Activated T-cell treated with anti-CD3 and anti-CD28 coated beads, Interleukin-2, amount 50 U/mL, for 4 hours (primary cell): Measurements from ENCODE around the gene THSD8. TPM values are rescaled to one million over a fixed set of nuclear protein-coding genes. Genes with fewer than 3 reads are reported as not detected.
"Not testable (repeated sequence)": the region's sequence is repeated elsewhere in the genome, so short reads cannot be mapped to it uniquely, and the experiment has no call there.

ENCODE experiments used
- ATAC-seq, 2 donors: fragments of 200-7000 bp; cut with Tn5 transposase; one replicate each; pipeline ENCODE4 v1.10.0; 2021
- DNase-seq: peaks from one replicate; pipeline ENCODE4 v3.0.0-alpha.2; 2020
- H3K27me3 Mint-ChIP-seq: one replicate; pipeline ENCODE4 v1.8.0; 2021; ENCODE audit warnings: low read depth, mixed read lengths
- H3K36me3 Mint-ChIP-seq: one replicate; pipeline ENCODE4 v1.8.0; 2022; ENCODE audit warnings: mixed read lengths; ENCODE audit not compliant: insufficient read depth
- H3K4me1 Mint-ChIP-seq: one replicate; pipeline ENCODE4 v1.8.0; 2021; ENCODE audit warnings: low read depth, mixed read lengths
- H3K4me3 Mint-ChIP-seq: one replicate; pipeline ENCODE4 v1.8.0; 2021; ENCODE audit warnings: mild to moderate bottlenecking, moderate library complexity, mixed read lengths
- H3K9me3 Mint-ChIP-seq: one replicate; pipeline ENCODE4 v1.8.0; 2021; ENCODE audit warnings: mixed read lengths
- total RNA-seq, 3 donors: library from RNA; stranded (reverse); gene quantifications; one replicate each; pipeline ENCODE4 v1.2.1, GENCODE V29; 2021

Gene THSD8
- total RNA-seq, 3 donors from 2014 or later, result 10.3 to 18.8 (median 12.6) TPM

GRCh38 chr19:12793290-12794195 is 8.3 kb upstream of the THSD8 start:
- Mint-ChIP-seq H3K27me3 (no peaks in the 10 kb centered on the region), H3K36me3 (peaks cover 5% of the 10 kb centered on the region), H3K9me3 (no peaks in the 10 kb centered on the region)

DNA sequence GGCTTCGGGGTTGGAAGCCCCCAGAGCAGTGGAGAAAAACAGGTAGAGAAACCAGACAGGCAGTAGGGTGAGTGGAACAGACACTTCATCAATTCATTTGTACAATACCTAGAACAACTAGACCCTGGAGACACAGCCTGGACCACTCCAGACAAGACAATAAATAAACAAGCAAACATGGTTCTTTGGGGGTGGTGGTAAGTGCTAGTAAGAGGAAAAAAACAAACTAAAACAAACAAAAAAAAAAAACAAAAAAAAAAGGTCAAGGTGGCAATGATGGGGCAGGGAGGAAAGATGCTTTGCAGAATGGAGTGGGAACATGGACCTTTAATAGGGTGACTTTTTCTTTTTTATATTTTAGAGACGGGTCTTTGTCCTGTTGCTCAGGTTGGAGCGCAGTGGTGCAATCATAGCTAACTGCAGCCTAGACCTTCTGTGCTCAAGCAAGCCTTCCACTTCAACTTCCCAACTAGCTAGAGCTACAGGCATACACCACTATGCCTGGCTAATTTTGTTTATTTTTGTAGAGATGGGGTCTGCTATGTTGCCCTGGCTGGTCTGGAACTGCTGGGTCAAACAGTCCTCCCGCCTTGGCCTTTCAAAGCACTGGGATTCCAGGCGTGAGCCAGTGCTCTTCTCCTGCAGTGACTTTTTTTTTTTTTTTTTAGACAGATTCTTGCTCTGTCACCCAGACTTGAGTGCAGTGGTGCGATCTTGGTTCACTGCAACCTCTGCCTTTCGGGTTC is 7.5 kb upstream of the THSD8 start:
- peak in 1 of 2 donors; percentile 0 for ATAC-seq
- DNase-seq, result no peak
- Mint-ChIP-seq H3K4me1 (peaks cover 33% of the 10 kb centered on the region), H3K4me3 (peak overlapping the region; percentile 78), H3K27me3 (no peaks in the 10 kb centered on the region), H3K9me3 (no peaks in the 10 kb centered on the region), H3K36me3 (peaks cover 5% of the 10 kb centered on the region)

More at GRCh38 chr19:12793290-12794195, 8.3 kb upstream of the THSD8 start:
- H3K4me1 Mint-ChIP-seq, result peaks cover 41% of the 10 kb centered on the region
- peak; percentile 33 to 37 for ATAC-seq
- H3K4me3 Mint-ChIP-seq, result peak overlapping the region; percentile 97
- peak; percentile 94 for DNase-seq

- Mint-ChIP-seq H3K4me3 (peak overlapping the region; percentile 78), H3K36me3 (peaks cover 5% of the 10 kb centered on the region), H3K27me3 (no peaks in the 10 kb centered on the region), H3K9me3 (no peaks in the 10 kb centered on the region), H3K4me1 (peaks cover 33% of the 10 kb centered on the region)
- DNase-seq (no peak), ATAC-seq (no peak)
Observed at GRCh38 chr19:12794971-12795381, 6.9 kb upstream of the THSD8 start.

DNA sequence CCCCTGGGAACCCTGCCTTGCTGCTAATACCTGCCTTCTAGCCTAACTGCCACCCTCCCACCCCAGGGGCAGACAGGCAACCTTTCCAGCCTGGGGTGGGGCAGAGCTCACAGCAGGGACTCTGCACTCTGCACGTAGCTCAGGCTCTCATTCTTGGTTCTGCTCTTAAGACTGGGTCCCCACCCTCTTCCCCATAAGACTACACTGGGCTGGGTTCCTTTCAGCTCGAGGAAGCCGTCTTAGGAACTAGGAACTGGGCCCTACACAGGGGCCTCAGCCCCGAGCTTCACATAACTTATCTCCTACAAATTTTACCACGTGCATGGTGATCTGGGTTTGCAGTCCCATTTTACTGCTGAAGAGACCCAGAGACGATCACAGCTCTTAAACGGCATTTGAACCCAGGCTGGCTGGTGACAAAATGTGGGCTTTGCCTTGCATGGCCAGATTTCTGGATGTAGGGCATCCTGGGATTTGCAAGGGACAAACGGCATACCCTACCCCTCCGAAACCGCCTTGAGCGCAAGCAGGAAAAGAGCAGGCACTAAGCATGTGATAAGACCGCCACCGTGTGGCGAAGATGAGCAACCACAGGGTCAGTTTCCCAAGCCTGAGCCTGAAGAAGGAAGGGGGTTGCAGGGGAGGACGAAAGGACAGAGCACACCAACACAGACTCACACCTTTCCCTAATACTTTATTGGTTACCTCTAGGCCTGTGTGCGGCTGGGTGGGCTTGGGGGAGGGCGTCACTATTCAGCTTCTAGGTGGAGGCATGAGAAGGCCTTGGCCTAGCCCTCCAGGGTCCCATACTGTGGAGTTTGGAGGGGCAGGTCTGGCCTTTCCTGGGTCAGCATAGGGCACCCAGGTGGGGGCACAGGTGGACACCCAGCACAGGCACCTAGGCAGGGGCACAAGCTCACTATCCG is 5.5 kb upstream of the THSD8 start:
- Mint-ChIP-seq H3K27me3 (no peaks in the 10 kb centered on the region), H3K4me1 (peaks cover 37% of the 10 kb centered on the region), H3K4me3 (peak overlapping the region; percentile 78), H3K9me3 (no peaks in the 10 kb centered on the region), H3K36me3 (peaks cover 5% of the 10 kb centered on the region)
- ATAC-seq, result peak in 1 of 2 donors; percentile 9
- DNase-seq, result peak; percentile 72

DNA sequence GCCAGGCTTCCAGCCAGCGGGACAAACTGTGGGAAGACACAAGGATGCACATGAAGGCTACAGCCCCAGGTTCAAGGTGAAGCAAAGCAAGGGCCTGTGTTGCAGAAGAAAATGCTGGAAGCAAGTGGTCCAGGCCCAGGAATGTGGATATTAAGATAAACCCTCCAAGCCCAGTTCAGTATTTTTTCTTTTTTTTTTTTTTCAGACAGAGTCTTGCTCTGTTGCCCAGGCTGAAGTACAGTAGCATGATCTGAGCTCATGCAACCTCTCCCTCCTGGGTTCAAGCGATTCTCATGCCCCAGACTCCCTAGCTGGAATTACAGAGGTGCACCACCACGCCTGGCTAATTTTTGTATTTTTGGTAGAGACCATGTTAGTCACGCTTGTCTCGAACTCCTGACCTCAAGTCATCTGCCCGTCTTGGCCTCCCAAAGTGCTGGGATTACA is 4.7 kb upstream of the THSD8 start:
- no peak for DNase-seq
- Mint-ChIP-seq H3K4me1 (peaks cover 39% of the 10 kb centered on the region), H3K4me3 (no peak overlapping the region), H3K9me3 (no peaks in the 10 kb centered on the region), H3K36me3 (peaks cover 2% of the 10 kb centered on the region), H3K27me3 (no peaks in the 10 kb centered on the region)
- ATAC-seq, result no peak

- DNase-seq, ATAC-seq, H3K27me3 Mint-ChIP-seq, H3K9me3 Mint-ChIP-seq, H3K36me3 Mint-ChIP-seq, H3K4me3 Mint-ChIP-seq: not testable (repeated sequence)
- peaks cover 43% of the 10 kb centered on the region for H3K4me1 Mint-ChIP-seq
Observed at GRCh38 chr19:12797607-12798006, 4.3 kb upstream of the THSD8 start.

DNA sequence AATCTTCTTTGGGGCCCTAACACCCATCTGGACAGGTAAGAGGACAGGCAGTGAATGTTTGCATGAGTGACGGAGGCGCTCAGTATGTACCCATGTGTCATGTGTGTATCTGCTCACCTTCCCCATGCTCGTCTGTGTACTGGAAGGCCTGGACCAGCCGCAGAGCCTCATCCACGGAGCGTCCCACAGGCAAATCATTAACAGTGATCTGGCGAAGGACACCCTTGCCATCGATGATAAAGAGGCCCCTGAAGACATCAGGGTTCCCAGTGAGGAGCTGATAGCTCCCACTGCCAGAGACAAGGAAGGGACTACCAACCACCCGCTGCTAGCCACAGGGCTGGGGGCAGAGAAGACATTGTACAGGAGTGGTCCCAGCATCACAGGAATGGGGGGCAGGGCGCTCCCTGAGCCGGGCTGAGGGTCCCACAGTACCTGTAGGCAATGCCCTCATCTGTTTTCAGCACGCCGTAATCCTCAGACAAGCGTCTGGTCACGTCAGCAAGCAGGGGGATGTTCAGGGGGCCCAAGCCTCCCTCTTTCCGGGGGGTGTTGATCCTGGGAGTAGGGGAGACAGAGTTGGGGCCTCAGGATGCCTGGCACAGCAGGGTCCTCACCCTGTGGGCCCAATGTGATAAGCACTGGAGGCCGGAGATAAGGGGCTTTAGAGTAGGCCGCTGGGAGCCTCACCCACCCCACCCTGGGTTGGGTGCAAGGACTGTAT is 2.0 kb upstream of the THSD8 start:
- no peak for ATAC-seq
- Mint-ChIP-seq H3K36me3 (no peaks in the 10 kb centered on the region), H3K4me1 (peaks cover 35% of the 10 kb centered on the region), H3K4me3 (peak overlapping the region; percentile 86), H3K27me3 (no peaks in the 10 kb centered on the region), H3K9me3 (no peaks in the 10 kb centered on the region)
- no peak for DNase-seq

DNA sequence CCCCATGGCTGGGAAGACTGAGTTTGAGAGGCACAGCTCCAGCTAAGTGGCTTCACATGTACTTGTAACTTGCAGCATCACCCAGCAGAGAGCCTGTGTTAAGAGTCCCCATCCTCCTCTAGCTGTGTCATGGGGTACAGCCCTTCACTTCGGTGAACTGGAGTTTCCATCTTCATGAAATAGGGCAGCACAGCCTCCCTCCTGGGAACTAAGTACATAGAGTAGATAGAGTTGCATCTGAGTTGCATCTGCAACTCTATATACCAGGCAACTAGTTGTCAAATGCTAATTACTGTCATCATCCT is 1.5 kb upstream of the THSD8 start:
- H3K4me3 Mint-ChIP-seq, result peak overlapping the region; percentile 86
- H3K36me3 Mint-ChIP-seq, result no peaks in the 10 kb centered on the region
- no peak for DNase-seq
- no peaks in the 10 kb centered on the region for H3K9me3 Mint-ChIP-seq
- H3K27me3 Mint-ChIP-seq, result no peaks in the 10 kb centered on the region
- peaks cover 32% of the 10 kb centered on the region for H3K4me1 Mint-ChIP-seq
- ATAC-seq, result no peak

- H3K4me3 Mint-ChIP-seq, result peak overlapping the region; percentile 86
- peak; percentile 44 to 47 for ATAC-seq
Observed at GRCh38 chr19:12800923-12801465, 875 bp upstream of the THSD8 start.

DNA sequence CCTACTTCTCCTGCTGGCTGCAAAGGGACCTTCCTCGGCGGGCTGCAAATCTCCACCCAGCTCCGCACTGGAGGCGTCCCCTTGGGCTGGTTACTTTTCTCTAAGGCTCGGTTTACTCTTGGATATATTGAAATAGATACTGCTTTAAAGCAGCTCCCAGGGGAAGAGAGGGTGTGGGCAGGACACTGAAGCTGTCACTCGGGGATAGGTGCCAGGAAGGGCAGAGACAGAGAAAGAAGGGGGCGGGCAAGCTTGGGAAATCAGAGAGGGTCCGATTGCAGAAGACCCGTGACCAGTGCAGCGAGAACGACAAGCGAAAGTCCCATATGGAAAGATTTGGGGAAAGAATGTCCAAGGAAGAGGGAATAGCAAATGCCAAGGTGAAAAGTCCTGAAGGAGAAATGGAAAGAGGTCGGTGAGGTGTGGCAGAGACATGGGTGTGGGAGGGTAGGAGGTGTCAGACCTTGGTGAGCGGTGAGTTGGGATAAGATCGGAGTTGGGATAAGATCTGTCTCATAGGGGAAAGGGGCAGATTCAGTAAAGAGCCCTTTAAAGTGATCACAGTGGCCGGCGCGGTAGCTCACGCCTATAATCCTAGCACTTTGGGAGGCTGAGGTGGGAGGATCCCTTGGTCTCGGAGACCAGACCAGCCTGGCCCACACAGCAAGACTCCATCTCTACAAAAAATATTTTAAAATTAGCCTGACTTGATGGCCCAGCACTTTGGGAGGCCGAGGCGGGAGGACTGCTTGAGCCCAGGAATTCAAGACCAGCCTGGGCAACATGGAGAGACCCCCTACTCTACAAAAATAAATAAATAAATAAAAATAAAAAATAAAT is 618 bp downstream of the THSD8 start:
- Mint-ChIP-seq H3K9me3 (no peaks in the 10 kb centered on the region), H3K36me3 (no peaks in the 10 kb centered on the region), H3K27me3 (no peaks in the 10 kb centered on the region), H3K4me1 (peaks cover 33% of the 10 kb centered on the region), H3K4me3 (peak overlapping the region; percentile 86)
- DNase-seq, result no peak
- ATAC-seq, result no peak

More at GRCh38 chr19:12800923-12801465, 875 bp upstream of the THSD8 start:
- H3K36me3 Mint-ChIP-seq, result no peaks in the 10 kb centered on the region
- H3K4me1 Mint-ChIP-seq, result peaks cover 29% of the 10 kb centered on the region
- no peaks in the 10 kb centered on the region for H3K27me3 Mint-ChIP-seq
- H3K9me3 Mint-ChIP-seq, result no peaks in the 10 kb centered on the region
- DNase-seq, result no peak

GRCh38 chr19:12804051-12804450 is 2.2 kb downstream of the THSD8 start:
- Mint-ChIP-seq H3K36me3 (peaks cover 3% of the 10 kb centered on the region), H3K4me3 (no peak overlapping the region), H3K4me1 (peaks cover 33% of the 10 kb centered on the region), H3K27me3 (no peaks in the 10 kb centered on the region), H3K9me3 (no peaks in the 10 kb centered on the region)
- no peak for DNase-seq
- no peak for ATAC-seq

- H3K36me3 Mint-ChIP-seq, result peaks cover 6% of the 10 kb centered on the region
- H3K27me3 Mint-ChIP-seq, result no peaks in the 10 kb centered on the region
- H3K9me3 Mint-ChIP-seq, result no peaks in the 10 kb centered on the region
- ATAC-seq, result peak; percentile 95
- H3K4me1 Mint-ChIP-seq, result peaks cover 19% of the 10 kb centered on the region
- DNase-seq, result peak; percentile 81
- H3K4me3 Mint-ChIP-seq, result peak within 1 kb of the TSS; percentile 91
Observed at GRCh38 chr19:12806242-12807081, 4.6 kb downstream of the THSD8 start, which contains the start of gene RNASEH2A. Gene RNASEH2A (plus strand): TSS chr19:12806584. CDS start chr19:12806674, 90 bp downstream.
